ENCODE measurements around the gene FAF1.

Gene FAF1

DNA sequence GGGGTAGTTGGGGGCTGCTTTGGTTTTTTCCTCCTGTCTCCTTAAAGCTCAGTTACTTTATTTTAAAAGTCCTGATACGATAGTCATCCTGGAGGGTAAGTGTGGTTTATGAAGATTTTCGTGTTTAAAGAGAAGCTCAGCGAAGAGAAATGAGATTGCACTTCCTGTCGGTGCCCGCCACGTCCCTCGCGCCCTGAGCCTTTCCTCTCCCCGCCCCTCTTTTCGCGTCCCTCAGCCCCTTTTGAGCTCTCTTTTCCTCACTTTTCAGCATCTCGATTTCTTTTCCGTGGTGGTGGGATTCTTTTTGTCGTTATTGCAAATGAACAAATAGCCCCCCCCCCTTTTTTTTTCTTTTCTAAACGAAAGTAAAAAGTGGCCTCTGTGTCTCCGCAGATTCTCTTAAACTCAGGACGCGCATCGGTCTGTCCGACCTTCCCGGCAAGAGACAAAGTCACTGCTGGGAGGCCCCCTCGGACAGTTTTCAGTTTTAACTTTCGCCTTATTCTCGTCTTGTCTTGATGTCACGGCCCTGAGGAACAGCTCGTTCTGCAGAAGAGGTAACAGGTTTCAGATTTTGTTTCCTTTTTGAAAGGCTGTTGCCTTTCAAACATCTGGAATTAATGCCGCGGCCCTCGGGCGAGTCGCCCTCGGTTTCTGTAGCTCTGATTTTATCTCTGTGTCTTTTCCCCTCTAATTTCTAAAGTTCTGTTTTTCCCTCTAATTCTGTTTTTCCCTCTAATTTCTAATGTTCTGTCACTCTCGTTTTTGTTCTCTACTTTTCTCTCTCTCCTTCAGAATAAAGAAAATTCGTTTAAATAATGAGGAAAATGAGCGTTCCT is 535.8 kb downstream of the FAF1 start:
- Histone ChIP-seq H3K4me1 (ENCODE audit: control insufficient read depth in 1 of 2, insufficient read depth in 2 of 2, low read length in 2 of 2) (peaks cover 3 to 56% of the 10 kb centered on the region in 2 donors), H3K4me3 (ENCODE audit: low read depth in 1 of 2, low read length in 2 of 2) (peak overlapping the region; percentile 51 to 64)

DNA sequence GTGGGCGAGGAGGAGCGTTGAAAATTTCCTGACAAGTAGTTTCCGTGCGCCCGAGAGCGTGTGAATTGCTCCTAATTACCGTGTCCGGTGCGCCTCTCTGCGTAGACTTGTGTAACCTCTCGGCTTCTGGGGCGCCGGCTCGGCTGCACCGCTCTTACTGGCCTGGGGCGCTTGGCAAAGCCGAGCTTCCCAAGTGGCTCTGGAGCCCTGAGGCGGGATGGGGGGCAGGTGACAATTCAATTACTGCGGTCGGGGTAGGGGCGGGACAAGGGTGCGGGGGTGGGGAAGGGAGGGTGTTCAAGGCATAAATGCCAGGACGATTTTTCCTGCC is 536.4 kb downstream of the FAF1 start:
- H3K27me3 ChIP-seq (ENCODE audit: low read depth, low read length) = peaks cover 90% of the 10 kb centered on the region
- H3K4me3 ChIP-seq (ENCODE audit: low read depth in 1 of 2, low read length in 2 of 2) = peak overlapping the region; percentile 16 to 64
- no peak overlapping the region for H3K27ac ChIP-seq (ENCODE audit: low read length)
- H3K9me3 ChIP-seq (ENCODE audit: control insufficient read depth in 1 of 2, low read length in 2 of 2) = no peaks in the 10 kb centered on the region
- H3K4me1 ChIP-seq (ENCODE audit: control insufficient read depth in 1 of 2, insufficient read depth in 2 of 2, low read length in 2 of 2) = peaks cover 3 to 60% of the 10 kb centered on the region in 2 donors
- no peaks in the 10 kb centered on the region for H3K36me3 ChIP-seq (ENCODE audit: control insufficient read depth in 1 of 2, insufficient read depth in 2 of 2, low read length in 2 of 2)

More for the DNA sequence above, 535.8 kb downstream of the FAF1 start:
- H3K27ac ChIP-seq (ENCODE audit: low read length) = no peak overlapping the region
- H3K27me3 ChIP-seq (ENCODE audit: low read depth, low read length) = peaks cover 95% of the 10 kb centered on the region
- H3K36me3 ChIP-seq (ENCODE audit: control insufficient read depth in 1 of 2, insufficient read depth in 2 of 2, low read length in 2 of 2) = no peaks in the 10 kb centered on the region
- H3K9me3 ChIP-seq (ENCODE audit: control insufficient read depth in 1 of 2, low read length in 2 of 2) = no peaks in the 10 kb centered on the region

DNA sequence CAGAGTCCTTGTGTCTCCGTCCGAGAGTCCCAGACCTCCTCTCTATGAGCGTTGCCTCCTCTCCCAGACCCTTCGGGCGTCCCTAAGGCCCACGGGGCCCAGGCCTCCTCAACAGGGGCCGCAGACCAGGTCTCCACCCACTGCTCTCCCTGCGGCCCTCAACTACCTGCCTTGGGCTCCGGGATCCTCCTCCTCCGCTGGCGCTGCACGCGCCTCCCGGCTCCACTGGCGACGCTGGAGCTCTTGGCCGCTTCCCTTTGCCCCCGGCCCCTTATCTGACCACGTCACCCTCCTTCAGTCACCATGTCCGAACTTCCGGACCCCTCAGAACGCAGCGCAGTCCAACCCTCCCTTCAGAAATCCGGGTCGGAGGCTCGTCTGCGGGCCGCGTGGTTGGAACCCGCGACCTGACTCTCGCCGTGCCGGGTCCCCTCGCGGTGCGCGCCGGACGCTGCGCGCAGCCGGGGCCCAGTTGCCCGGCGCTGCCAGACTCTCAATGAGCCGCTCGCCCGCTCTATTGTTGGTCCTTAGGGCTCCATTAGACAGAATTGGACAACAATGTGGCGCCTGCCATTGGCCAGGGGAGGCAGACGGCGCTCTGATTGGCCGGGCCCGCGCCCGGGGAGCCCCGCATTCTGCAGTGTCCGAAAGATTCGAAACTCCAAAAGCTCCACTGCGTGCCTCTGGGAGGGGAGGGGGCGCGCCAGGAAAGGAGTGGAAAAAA is 537.0 kb downstream of the FAF1 start, which contains the start of gene DMRTA2:
Gene DMRTA2 (minus strand): TSS at position 498 of the 724 bp plus-strand sequence. CDS start 1,907 bp downstream, outside the sequence.
- peaks cover 3 to 65% of the 10 kb centered on the region in 2 donors for H3K4me1 ChIP-seq (ENCODE audit: control insufficient read depth in 1 of 2, insufficient read depth in 2 of 2, low read length in 2 of 2)
- peaks cover 90% of the 10 kb centered on the region for H3K27me3 ChIP-seq (ENCODE audit: low read depth, low read length)
- no peaks in the 10 kb centered on the region for H3K9me3 ChIP-seq (ENCODE audit: control insufficient read depth in 1 of 2, low read length in 2 of 2)
- H3K4me3 ChIP-seq (ENCODE audit: low read depth in 1 of 2, low read length in 2 of 2) = peak within 1 kb of the TSS; percentile 51 to 64
- H3K27ac ChIP-seq (ENCODE audit: low read length) = no peak within 1 kb of the TSS
- H3K36me3 ChIP-seq (ENCODE audit: control insufficient read depth in 1 of 2, insufficient read depth in 2 of 2, low read length in 2 of 2) = no peaks in the 10 kb centered on the region

DNA sequence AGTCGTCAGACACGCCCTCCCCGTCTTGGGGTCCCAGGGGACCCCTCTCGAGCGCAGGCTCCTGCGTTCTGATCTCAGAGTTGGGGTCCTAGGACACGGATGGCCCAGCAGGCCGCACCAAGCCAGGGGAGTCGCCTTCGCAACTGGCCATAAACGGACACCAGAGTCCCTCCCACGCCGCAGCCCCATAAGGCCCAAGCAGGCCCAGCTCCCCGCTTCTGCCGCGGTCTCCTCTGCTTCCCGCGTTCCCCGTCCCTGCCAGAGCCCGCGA is 537.5 kb downstream of the FAF1 start:
- Histone ChIP-seq H3K9me3 (ENCODE audit: control insufficient read depth in 1 of 2, low read length in 2 of 2) (no peaks in the 10 kb centered on the region), H3K27me3 (ENCODE audit: low read depth, low read length) (peaks cover 89% of the 10 kb centered on the region), H3K4me1 (ENCODE audit: control insufficient read depth in 1 of 2, insufficient read depth in 2 of 2, low read length in 2 of 2) (peaks cover 3 to 66% of the 10 kb centered on the region in 2 donors), H3K27ac (ENCODE audit: low read length) (no peak overlapping the region), H3K4me3 (ENCODE audit: low read depth in 1 of 2, low read length in 2 of 2) (peak overlapping the region in 1 of 2 donors; percentile 64), H3K36me3 (ENCODE audit: control insufficient read depth in 1 of 2, insufficient read depth in 2 of 2, low read length in 2 of 2) (no peaks in the 10 kb centered on the region)

DNA sequence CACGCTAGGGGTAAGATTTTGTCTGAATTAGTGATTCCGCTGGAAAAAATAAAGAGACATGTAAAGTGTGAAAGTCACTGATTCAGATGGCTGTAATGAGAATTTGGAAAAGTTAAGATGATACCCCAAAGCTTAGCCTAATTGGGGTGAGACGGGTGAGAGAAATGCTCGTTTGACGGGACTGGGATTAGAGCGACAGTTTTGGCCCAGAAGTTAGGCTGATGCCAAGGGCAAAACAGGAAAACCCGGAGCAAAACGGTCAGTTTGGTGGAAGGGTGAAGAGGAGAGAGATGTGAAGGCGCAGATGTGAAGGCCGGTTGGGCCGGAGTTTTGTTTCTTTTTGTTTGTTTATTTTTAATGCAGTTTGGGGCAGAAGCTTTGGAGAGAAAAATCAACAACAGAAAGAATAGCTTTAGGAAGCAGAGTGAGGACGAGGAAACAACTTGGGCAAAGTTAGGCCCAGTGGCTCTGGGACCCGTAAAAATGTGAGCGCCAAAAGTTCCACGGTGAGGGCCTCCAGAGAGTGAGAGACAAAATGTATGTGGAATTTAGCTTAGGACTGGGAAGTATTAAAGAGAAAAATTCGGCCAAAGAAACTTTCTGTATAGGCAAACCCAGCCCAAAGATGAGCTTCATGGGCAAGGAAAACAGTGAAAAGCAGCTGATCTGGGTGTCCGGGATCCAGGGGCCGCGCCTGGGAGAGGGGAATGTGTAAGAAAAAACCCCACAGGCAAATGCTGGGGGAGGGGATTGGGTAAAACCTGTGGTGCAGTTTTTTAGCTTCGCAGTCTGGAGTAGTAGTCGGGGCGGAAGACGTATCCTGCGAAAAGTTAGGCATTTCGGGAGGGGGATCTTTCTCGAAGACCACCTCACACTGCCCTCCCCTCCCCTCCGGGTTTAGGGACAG is 538.0 kb downstream of the FAF1 start:
- H3K27me3 ChIP-seq (ENCODE audit: low read depth, low read length) = peaks cover 88% of the 10 kb centered on the region
- H3K4me1 ChIP-seq (ENCODE audit: control insufficient read depth in 1 of 2, insufficient read depth in 2 of 2, low read length in 2 of 2) = peaks cover 3 to 69% of the 10 kb centered on the region in 2 donors
- H3K36me3 ChIP-seq (ENCODE audit: control insufficient read depth in 1 of 2, insufficient read depth in 2 of 2, low read length in 2 of 2) = no peaks in the 10 kb centered on the region
- no peak overlapping the region for H3K4me3 ChIP-seq (ENCODE audit: low read depth in 1 of 2, low read length in 2 of 2)
- no peak overlapping the region for H3K27ac ChIP-seq (ENCODE audit: low read length)
- no peaks in the 10 kb centered on the region for H3K9me3 ChIP-seq (ENCODE audit: control insufficient read depth in 1 of 2, low read length in 2 of 2)

DNA sequence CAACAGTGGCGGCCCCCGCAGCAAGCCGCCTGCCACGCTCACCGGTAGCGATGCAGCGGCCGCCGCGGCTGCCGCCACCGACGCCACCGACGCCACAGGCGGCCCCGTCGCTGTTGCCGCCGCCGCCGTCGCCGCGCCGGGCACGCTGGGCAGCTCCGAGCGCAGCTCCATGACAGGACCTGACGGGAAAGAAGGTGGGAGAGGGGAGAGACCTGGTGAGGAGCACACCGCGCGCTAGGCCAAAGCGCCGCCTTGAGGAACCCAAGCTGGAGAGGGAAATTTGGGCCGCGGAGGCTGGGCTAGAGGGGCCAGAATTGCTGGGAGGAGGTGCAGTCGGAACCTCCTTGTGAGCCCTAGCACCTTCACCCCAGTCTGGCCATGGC is 538.7 kb downstream of the FAF1 start:
- Histone ChIP-seq H3K27me3 (ENCODE audit: low read depth, low read length) (peaks cover 88% of the 10 kb centered on the region), H3K36me3 (ENCODE audit: control insufficient read depth in 1 of 2, insufficient read depth in 2 of 2, low read length in 2 of 2) (no peaks in the 10 kb centered on the region), H3K4me1 (ENCODE audit: control insufficient read depth in 1 of 2, insufficient read depth in 2 of 2, low read length in 2 of 2) (peaks cover 3 to 70% of the 10 kb centered on the region in 2 donors), H3K27ac (ENCODE audit: low read length) (no peak overlapping the region), H3K4me3 (ENCODE audit: low read depth in 1 of 2, low read length in 2 of 2) (peak overlapping the region in 1 of 2 donors; percentile 43), H3K9me3 (ENCODE audit: control insufficient read depth in 1 of 2, low read length in 2 of 2) (no peaks in the 10 kb centered on the region)

DNA sequence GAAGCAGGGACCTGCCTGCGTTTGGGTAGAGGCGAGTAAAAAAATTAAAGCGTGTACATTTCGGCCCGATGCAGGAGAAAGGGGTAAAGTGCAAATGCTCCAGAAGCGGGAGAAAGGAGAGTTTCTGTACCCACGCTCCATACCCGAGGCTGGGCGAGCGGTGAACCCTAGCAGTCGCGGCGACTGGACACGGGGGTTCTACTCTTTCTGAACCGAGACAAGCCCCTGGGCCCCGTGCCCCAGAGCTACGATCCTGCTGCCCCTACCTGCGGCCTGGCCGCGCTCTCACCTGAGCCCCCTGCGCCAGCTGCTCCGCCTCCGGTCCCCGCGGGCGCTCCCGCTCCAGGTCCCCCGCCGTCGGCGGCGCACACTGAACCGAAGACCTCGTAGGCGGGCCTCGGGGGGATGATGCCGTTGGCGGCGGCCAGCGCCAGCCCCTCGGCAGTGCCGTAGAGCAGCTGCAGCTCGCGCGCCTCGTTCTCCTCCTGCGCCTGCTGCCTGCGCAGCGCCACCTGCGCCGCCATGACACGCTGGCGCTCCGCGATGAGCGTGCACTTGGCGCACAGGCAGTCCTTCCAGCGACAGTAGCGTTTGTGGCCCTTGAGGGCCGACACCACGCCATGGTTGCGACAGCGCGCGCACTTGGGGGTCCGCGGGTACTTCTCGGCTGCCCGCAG is 539.2 kb downstream of the FAF1 start:
- Histone ChIP-seq H3K9me3 (ENCODE audit: control insufficient read depth in 1 of 2, low read length in 2 of 2) (no peaks in the 10 kb centered on the region), H3K27me3 (ENCODE audit: low read depth, low read length) (peaks cover 88% of the 10 kb centered on the region), H3K27ac (ENCODE audit: low read length) (no peak overlapping the region), H3K4me3 (ENCODE audit: low read depth in 1 of 2, low read length in 2 of 2) (peak overlapping the region in 1 of 2 donors; percentile 43), H3K4me1 (ENCODE audit: control insufficient read depth in 1 of 2, insufficient read depth in 2 of 2, low read length in 2 of 2) (peaks cover 3 to 74% of the 10 kb centered on the region in 2 donors), H3K36me3 (ENCODE audit: control insufficient read depth in 1 of 2, insufficient read depth in 2 of 2, low read length in 2 of 2) (no peaks in the 10 kb centered on the region)

- peaks cover 0 to 76% of the 10 kb centered on the region in 2 donors for H3K4me1 ChIP-seq (ENCODE audit: control insufficient read depth in 1 of 2, insufficient read depth in 2 of 2, low read length in 2 of 2)
- H3K9me3 ChIP-seq (ENCODE audit: control insufficient read depth in 1 of 2, low read length in 2 of 2) = no peaks in the 10 kb centered on the region
- H3K27ac ChIP-seq (ENCODE audit: low read length) = no peak overlapping the region
- H3K4me3 ChIP-seq (ENCODE audit: low read depth in 1 of 2, low read length in 2 of 2) = no peak overlapping the region
- H3K36me3 ChIP-seq (ENCODE audit: control insufficient read depth in 1 of 2, insufficient read depth in 2 of 2, low read length in 2 of 2) = no peaks in the 10 kb centered on the region
- H3K27me3 ChIP-seq (ENCODE audit: low read depth, low read length) = peaks cover 88% of the 10 kb centered on the region
Observed at GRCh38 chr1:50419907-50420677, 540.0 kb downstream of the FAF1 start.

GRCh38 chr1:50419192-50419906 is 540.7 kb downstream of the FAF1 start:
- Histone ChIP-seq H3K27me3 (ENCODE audit: low read depth, low read length) (peaks cover 86% of the 10 kb centered on the region), H3K4me3 (ENCODE audit: low read depth in 1 of 2, low read length in 2 of 2) (peak overlapping the region in 1 of 2 donors; percentile 32), H3K4me1 (ENCODE audit: control insufficient read depth in 1 of 2, insufficient read depth in 2 of 2, low read length in 2 of 2) (peaks cover 0 to 68% of the 10 kb centered on the region in 2 donors)

More at GRCh38 chr1:50419192-50419906, 540.7 kb downstream of the FAF1 start:
- no peaks in the 10 kb centered on the region for H3K9me3 ChIP-seq (ENCODE audit: control insufficient read depth in 1 of 2, low read length in 2 of 2)
- no peaks in the 10 kb centered on the region for H3K36me3 ChIP-seq (ENCODE audit: control insufficient read depth in 1 of 2, insufficient read depth in 2 of 2, low read length in 2 of 2)
- H3K27ac ChIP-seq (ENCODE audit: low read length) = no peak overlapping the region
